ENCODE results near the gene RSPH9.

The RSPH9 gene

GRCh38 chr6:43667245-43668150 lies 22.7 kb downstream of the RSPH9 start:
- peak in 57 of 58 donors; percentile 25 to 91 (median 68) for DNase-seq

- DNase-seq, result peak in 50 of 58 donors; percentile 13 to 87 (median 46)
These were observed 23.6 kb downstream of the RSPH9 start for GRCh38 chr6:43668151-43669028.

- DNase-seq, result peak in 52 of 58 donors; percentile 10 to 90 (median 55)
These were observed 24.4 kb downstream of the RSPH9 start for GRCh38 chr6:43669050-43669921.

- DNase-seq, result no peak
These were observed 25.2 kb downstream of the RSPH9 start for GRCh38 chr6:43669922-43670622.

GRCh38 chr6:43670623-43670986 lies 25.8 kb downstream of the RSPH9 start:
- DNase-seq, result no peak

GRCh38 chr6:43671011-43671800 lies 26.4 kb downstream of the RSPH9 start:
- DNase-seq, result no peak

GRCh38 chr6:43671801-43672690 lies 27.2 kb downstream of the RSPH9 start:
- no peak for DNase-seq

GRCh38 chr6:43673444-43674084 lies 28.7 kb downstream of the RSPH9 start:
- DNase-seq, result peak in 50 of 58 donors; percentile 18 to 87 (median 49)

- DNase-seq, result no peak
These were observed 29.5 kb downstream of the RSPH9 start for GRCh38 chr6:43674291-43674690.

- no peak for DNase-seq
These were observed 30.1 kb downstream of the RSPH9 start for GRCh38 chr6:43674921-43675320.

GRCh38 chr6:43676962-43677606 lies 32.2 kb downstream of the RSPH9 start:
- DNase-seq, result peak in 1 of 58 donors; percentile 43

GRCh38 chr6:43677759-43678158 lies 32.9 kb downstream of the RSPH9 start:
- DNase-seq, result no peak

GRCh38 chr6:43678341-43678740 lies 33.5 kb downstream of the RSPH9 start:
- DNase-seq, result no peak

GRCh38 chr6:43679057-43679456 lies 34.2 kb downstream of the RSPH9 start:
- no peak for DNase-seq

- no peak for DNase-seq
These were observed 35.7 kb downstream of the RSPH9 start for GRCh38 chr6:43680308-43681200.

GRCh38 chr6:43681303-43681702 lies 36.5 kb downstream of the RSPH9 start:
- no peak for DNase-seq

Data from anterior cingulate cortex (tissue), 58 donors.